Parathyroid adenoma (tissue), 2 donors: ENCODE data around the gene CHCT1.

ENCODE experiments used
- H2AFZ ChIP-seq: fragments of 300-600 bp; sonication (generic); one replicate; pipeline ENCODE4 v1.7.0; 2017; ENCODE audit warnings: antibody characterized with exemption, mild to moderate bottlenecking
- H3K27ac ChIP-seq: fragments of 300-600 bp; sonication (generic); one replicate; pipeline ENCODE4 v1.7.0; 2017
- H3K27me3 ChIP-seq: fragments of 300-600 bp; sonication (generic); one replicate; pipeline ENCODE4 v1.7.0; 2017; ENCODE audit warnings: low read length; ENCODE audit not compliant: control insufficient read depth, insufficient read depth
- H3K36me3 ChIP-seq: fragments of 300-600 bp; sonication (generic); one replicate; pipeline ENCODE4 v1.7.0; 2017; ENCODE audit warnings: low read length; ENCODE audit not compliant: control insufficient read depth, insufficient read depth
- H3K4me1 ChIP-seq: fragments of 300-600 bp; sonication (generic); one replicate; pipeline ENCODE4 v1.7.0; 2017; ENCODE audit warnings: control low read depth
- H3K4me2 ChIP-seq: fragments of 300-600 bp; sonication (generic); one replicate; pipeline ENCODE4 v1.7.0; 2017; ENCODE audit warnings: low read length
- H3K4me3 ChIP-seq: fragments of 300-600 bp; sonication (generic); one replicate; pipeline ENCODE4 v1.7.0; 2017; ENCODE audit warnings: low read depth, low read length
- H3K79me2 ChIP-seq: fragments of 300-600 bp; sonication (generic); one replicate; pipeline ENCODE4 v1.7.0; 2017; ENCODE audit warnings: control low read depth
- H3K9ac ChIP-seq: fragments of 300-600 bp; sonication (generic); one replicate; pipeline ENCODE4 v1.7.0; 2017; ENCODE audit warnings: mild to moderate bottlenecking
- H3K9me3 ChIP-seq: fragments of 300-600 bp; sonication (generic); one replicate; pipeline ENCODE4 v1.7.0; 2017; ENCODE audit warnings: low read length; ENCODE audit not compliant: control insufficient read depth
- CTCF ChIP-seq: fragments of 300-600 bp; sonication (generic); IDR thresholded peaks from one replicate; pipeline ENCODE4 v1.7.0; 2017; ENCODE audit warnings: antibody characterized with exemption, mild to moderate bottlenecking
- donor health status: primary hyperparathyroidism.

Gene CHCT1

GRCh38 chr17:60386147-60387058, 35.9 kb upstream of the CHCT1 start:
- Histone ChIP-seq H2AFZ (no peak overlapping the region), H3K4me2 (no peak overlapping the region), H3K4me3 (no peak overlapping the region), H3K79me2 (peaks cover 9% of the 10 kb centered on the region), H3K4me1 (peaks cover 8% of the 10 kb centered on the region), H3K27me3 (no peaks in the 10 kb centered on the region), H3K36me3 (no peaks in the 10 kb centered on the region), H3K9me3 (no peaks in the 10 kb centered on the region), H3K9ac (no peak overlapping the region), H3K27ac (no peak overlapping the region)
- no peak for TF ChIP-seq CTCF

GRCh38 chr17:60387666-60388065, 34.6 kb upstream of the CHCT1 start:
- H3K79me2 ChIP-seq = peaks cover 9% of the 10 kb centered on the region
- H3K4me1 ChIP-seq = peaks cover 3% of the 10 kb centered on the region
- no peaks in the 10 kb centered on the region for H3K27me3 ChIP-seq
- H3K27ac ChIP-seq = no peak overlapping the region
- H3K4me2 ChIP-seq = no peak overlapping the region
- no peaks in the 10 kb centered on the region for H3K36me3 ChIP-seq
- H2AFZ ChIP-seq = no peak overlapping the region
- H3K9ac ChIP-seq = no peak overlapping the region
- H3K4me3 ChIP-seq = no peak overlapping the region
- no peaks in the 10 kb centered on the region for H3K9me3 ChIP-seq
- TF ChIP-seq CTCF = no peak

- Histone ChIP-seq H3K27me3 (no peaks in the 10 kb centered on the region), H3K4me3 (no peak overlapping the region), H2AFZ (no peak overlapping the region), H3K9me3 (no peaks in the 10 kb centered on the region), H3K27ac (no peak overlapping the region), H3K4me1 (peaks cover 7% of the 10 kb centered on the region), H3K4me2 (no peak overlapping the region), H3K36me3 (no peaks in the 10 kb centered on the region), H3K9ac (no peak overlapping the region), H3K79me2 (peaks cover 9% of the 10 kb centered on the region)
- no peak for TF ChIP-seq CTCF
Observed at GRCh38 chr17:60388742-60389141, 33.5 kb upstream of the CHCT1 start.

GRCh38 chr17:60390186-60390585, 32.1 kb upstream of the CHCT1 start:
- Histone ChIP-seq H3K9ac (no peak overlapping the region), H3K4me3 (no peak overlapping the region), H3K36me3 (no peaks in the 10 kb centered on the region), H3K79me2 (peaks cover 9% of the 10 kb centered on the region), H3K27ac (no peak overlapping the region), H3K27me3 (no peaks in the 10 kb centered on the region), H3K9me3 (no peaks in the 10 kb centered on the region), H3K4me1 (peaks cover 7% of the 10 kb centered on the region), H3K4me2 (no peak overlapping the region), H2AFZ (no peak overlapping the region)
- TF ChIP-seq CTCF = no peak
